PC-3 (cell line): ENCODE data around the gene SLC18B1. TPM values are rescaled to one million over a fixed set of nuclear protein-coding genes. Genes with fewer than 3 reads are reported as not detected.

Experiments used
- ATAC-seq: fragments of 200-7000 bp; cut with Tn5 transposase; 2 replicates; pipeline ENCODE4 v1.9.1; 2020; ENCODE audit warnings: mild to moderate bottlenecking, moderate library complexity
- BruUV-seq: library from RNA; stranded (reverse); fragments of 400-500 nt; replicated peaks from 2 replicates; lab custom pipeline; 2021; lab: Mats Ljungman, UMichigan
- CTCF ChIA-PET: fragments of 300-600 bp; sonication (Branson Sonifier 250); formaldehyde crosslinking; loops from one replicate; lab custom pipeline; 2022; ENCODE audit warnings: antibody characterized with exemption; lab: Charles Lee
- POLR2A ChIA-PET: fragments of 300-600 bp; sonication (Branson Sonifier 250); formaldehyde crosslinking; loops from one replicate; lab custom pipeline; 2022; ENCODE audit warnings: antibody characterized with exemption; ENCODE audit not compliant: unreplicated experiment; lab: Charles Lee
- DNase-seq: peaks from one replicate; pipeline ENCODE4 v3.0.0-alpha.2; 2015
- H2AFZ ChIP-seq: fragments of 300-600 bp; sonication (generic); 2 replicates; pipeline ENCODE4 v1.6.0; 2016; ENCODE audit warnings: antibody characterized with exemption, low read length
- H3F3A ChIP-seq: fragments of 300-600 bp; sonication (generic); one replicate; pipeline ENCODE4 v1.6.0; 2017; ENCODE audit warnings: antibody characterized with exemption, low read length, control low read depth, mild to moderate bottlenecking; ENCODE audit not compliant: unreplicated experiment
- H3K27ac ChIP-seq: fragments of 300-600 bp; sonication (generic); 2 replicates; pipeline ENCODE4 v1.5.1; 2016; ENCODE audit warnings: mild to moderate bottlenecking, low read length
- H3K27me3 ChIP-seq: fragments of 300-600 bp; sonication (generic); 2 replicates; pipeline ENCODE4 v1.6.1; 2016; ENCODE audit warnings: low read length, mixed read lengths
- H3K36me3 ChIP-seq: fragments of 300-600 bp; sonication (generic); 2 replicates; pipeline ENCODE4 v1.6.1; 2016; ENCODE audit warnings: low read depth, mixed run types, low read length, mixed read lengths
- H3K4me1 ChIP-seq: fragments of 300-600 bp; sonication (generic); 2 replicates; pipeline ENCODE4 v1.5.1; 2016; ENCODE audit warnings: low read length; ENCODE audit not compliant: insufficient read depth
- H3K4me2 ChIP-seq: fragments of 300-600 bp; sonication (generic); 2 replicates; pipeline ENCODE4 v1.6.0; 2016; ENCODE audit warnings: low read length
- H3K4me3 ChIP-seq: fragments of 300-600 bp; sonication (generic); 2 replicates; pipeline ENCODE4 v1.5.1; 2016; ENCODE audit warnings: mild to moderate bottlenecking, low read length, mixed read lengths
- H3K79me2 ChIP-seq: fragments of 300-600 bp; sonication (generic); 2 replicates; pipeline ENCODE4 v1.6.1; 2017; ENCODE audit warnings: low read length, mixed read lengths
- H3K9ac ChIP-seq: fragments of 300-600 bp; sonication (generic); 2 replicates; pipeline ENCODE4 v1.6.0; 2016; ENCODE audit warnings: mild to moderate bottlenecking, low read length
- H3K9me2 ChIP-seq: fragments of 300-600 bp; sonication (generic); replicated peaks from 2 replicates; pipeline ENCODE4 v1.6.1; 2016; ENCODE audit warnings: mixed run types, low read length, mixed read lengths
- H3K9me3 ChIP-seq: fragments of 300-600 bp; sonication (generic); 2 replicates; pipeline ENCODE4 v1.6.1; 2016; ENCODE audit warnings: low read length, mixed read lengths
- H4K20me1 ChIP-seq: fragments of 300-600 bp; sonication (generic); 2 replicates; pipeline ENCODE4 v1.6.1; 2016; ENCODE audit warnings: low read length, mixed read lengths
- EZH2 ChIP-seq: fragments of 300-600 bp; sonication (generic); IDR thresholded peaks from one replicate; pipeline ENCODE4 v1.6.1; 2017; ENCODE audit warnings: antibody characterized with exemption, mild to moderate bottlenecking, low read length; ENCODE audit not compliant: unreplicated experiment
- EZH2phosphoT487 ChIP-seq: fragments of 300-600 bp; sonication (generic); IDR thresholded peaks from 2 replicates; pipeline ENCODE4 v1.6.1; 2018; ENCODE audit warnings: mild to moderate bottlenecking, antibody characterized with exemption, low read length, borderline replicate concordance
- intact Hi-C: fragments of 100-400 bp; cut with micrococcal nuclease; formaldehyde crosslinking; loops from 2 replicates; pipeline ENCODE4 v1.9.0; 2023
- total RNA-seq: library from RNA; depleted of rRNA; stranded (reverse); fragments of >200 nt; gene quantifications from 2 replicates; pipeline ENCODE4 v1.2.3, GENCODE V29; 2014
- TF ChIP-seq, protein P1 (sequence below): fragments of 300-600 bp; sonication (generic); conservative IDR thresholded peaks from 2 replicates; pipeline ENCODE4 v1.5.1; 2017; ENCODE audit warnings: antibody characterized with exemption, low read depth, mild to moderate bottlenecking, low read length

Gene SLC18B1
- total RNA-seq, 1 experiment from 2014 or later, result 8.4 TPM

DNA sequence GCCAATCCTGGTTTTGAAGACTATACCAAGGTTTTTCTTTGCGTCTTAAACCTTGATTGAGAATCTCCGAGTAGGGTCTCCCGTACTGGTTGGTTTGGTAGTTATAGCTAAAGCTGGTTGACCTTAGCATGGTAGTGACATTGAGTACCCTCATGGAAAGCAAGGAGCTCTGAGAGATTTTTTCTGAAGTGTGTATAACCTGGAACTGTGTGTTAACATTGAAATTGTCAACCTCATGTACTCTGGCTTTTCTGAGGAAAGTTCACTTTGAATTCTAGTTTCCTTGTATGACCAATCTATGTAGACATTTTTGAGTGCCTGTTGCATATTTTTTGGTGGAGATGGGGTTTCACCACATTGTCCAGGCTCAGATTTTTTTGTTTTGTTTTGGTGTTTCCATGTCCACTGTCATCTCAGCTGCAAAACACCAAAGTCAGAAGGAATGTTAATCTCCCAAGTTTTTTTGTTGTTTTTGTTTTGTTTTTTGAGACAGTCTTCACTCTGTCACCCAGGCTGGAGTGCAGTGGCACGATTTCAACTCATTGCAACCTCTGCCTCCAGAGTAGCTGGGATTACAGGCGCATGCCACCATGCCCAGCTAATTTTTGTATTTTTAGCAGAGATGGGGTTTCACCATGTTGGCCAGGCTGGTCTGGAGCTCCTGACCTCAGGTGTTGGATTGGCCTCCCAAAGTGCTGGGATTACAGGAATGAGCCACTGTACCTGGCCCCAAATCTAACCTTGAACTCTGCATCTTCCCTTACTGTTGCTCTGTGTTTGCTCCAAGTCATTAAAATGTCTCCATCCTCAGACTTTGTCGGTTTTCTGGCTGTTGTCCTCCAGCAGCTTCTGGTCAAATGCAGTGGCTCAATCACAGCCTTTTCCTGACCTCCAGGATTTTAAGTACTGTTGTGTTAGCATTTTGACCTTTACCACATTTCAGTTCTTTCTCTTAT lies 20.2 kb upstream of the SLC18B1 start:
- TF ChIP-seq EZH2, result no peak
- TF ChIP-seq, protein P1, sequence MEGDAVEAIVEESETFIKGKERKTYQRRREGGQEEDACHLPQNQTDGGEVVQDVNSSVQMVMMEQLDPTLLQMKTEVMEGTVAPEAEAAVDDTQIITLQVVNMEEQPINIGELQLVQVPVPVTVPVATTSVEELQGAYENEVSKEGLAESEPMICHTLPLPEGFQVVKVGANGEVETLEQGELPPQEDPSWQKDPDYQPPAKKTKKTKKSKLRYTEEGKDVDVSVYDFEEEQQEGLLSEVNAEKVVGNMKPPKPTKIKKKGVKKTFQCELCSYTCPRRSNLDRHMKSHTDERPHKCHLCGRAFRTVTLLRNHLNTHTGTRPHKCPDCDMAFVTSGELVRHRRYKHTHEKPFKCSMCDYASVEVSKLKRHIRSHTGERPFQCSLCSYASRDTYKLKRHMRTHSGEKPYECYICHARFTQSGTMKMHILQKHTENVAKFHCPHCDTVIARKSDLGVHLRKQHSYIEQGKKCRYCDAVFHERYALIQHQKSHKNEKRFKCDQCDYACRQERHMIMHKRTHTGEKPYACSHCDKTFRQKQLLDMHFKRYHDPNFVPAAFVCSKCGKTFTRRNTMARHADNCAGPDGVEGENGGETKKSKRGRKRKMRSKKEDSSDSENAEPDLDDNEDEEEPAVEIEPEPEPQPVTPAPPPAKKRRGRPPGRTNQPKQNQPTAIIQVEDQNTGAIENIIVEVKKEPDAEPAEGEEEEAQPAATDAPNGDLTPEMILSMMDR, result no peak
- TF ChIP-seq EZH2phosphoT487, result no peak
- Histone ChIP-seq H3K9me2 (no peaks in the 10 kb centered on the region), H3K4me1 (peaks cover 16% of the 10 kb centered on the region), H3K9me3 (no peaks in the 10 kb centered on the region), H2AFZ (no peak overlapping the region), H3F3A (peaks cover 28% of the 10 kb centered on the region), H3K4me2 (no peak overlapping the region), H3K36me3 (peaks cover 47% of the 10 kb centered on the region), H3K27ac (no peak overlapping the region), H3K79me2 (peaks cover 41% of the 10 kb centered on the region), H4K20me1 (peaks cover 52% of the 10 kb centered on the region), H3K9ac (no peak overlapping the region), H3K4me3 (no peak overlapping the region), H3K27me3 (no peaks in the 10 kb centered on the region)
- intact Hi-C loops, result no loop called here
- POLR2A ChIA-PET, result no interaction called here
- no peak for ATAC-seq
- no peak for DNase-seq
- CTCF ChIA-PET, result no interaction called here
- BruUV-seq, result no TSS peak

DNA sequence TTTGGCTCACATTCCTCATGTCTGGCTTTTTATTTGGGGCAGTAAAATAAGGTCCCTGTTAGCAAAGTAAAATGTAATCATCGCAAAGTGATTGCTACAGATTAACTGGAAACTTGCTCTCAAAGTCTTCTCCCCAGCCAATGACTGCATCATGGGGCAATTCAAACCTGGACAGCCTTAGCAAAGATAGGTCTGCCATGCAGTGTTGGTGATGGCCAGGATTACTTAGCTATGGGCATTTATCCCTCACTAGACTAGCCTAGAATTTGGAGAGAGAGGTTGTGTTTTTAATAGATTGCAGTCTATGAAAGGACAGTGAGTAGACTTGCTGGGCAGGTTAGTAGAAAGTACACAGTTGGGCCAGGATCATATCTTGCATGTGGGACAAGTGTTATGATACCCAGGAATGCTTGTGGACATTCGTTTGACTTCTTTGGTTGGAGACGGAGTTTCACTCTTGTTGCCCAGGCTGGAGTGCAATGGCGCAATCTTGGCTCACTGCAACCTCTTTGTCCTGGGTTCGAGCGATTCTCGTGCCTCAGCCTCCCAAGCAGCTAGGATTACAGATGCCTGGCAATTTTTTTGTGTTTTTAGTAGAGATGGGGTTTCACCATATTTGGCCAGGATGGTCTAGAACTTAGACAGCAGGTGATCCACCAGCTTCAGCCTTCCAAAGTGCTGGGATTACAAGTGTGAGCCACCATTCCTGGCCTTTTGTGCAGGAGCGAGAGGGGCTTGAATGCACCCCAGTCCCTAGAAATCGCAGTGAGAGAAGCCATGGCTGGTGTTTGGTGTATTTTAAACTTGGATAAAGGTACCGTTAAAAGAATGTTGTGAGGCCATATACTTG lies 19.3 kb upstream of the SLC18B1 start:
- Histone ChIP-seq H4K20me1 (peaks cover 52% of the 10 kb centered on the region), H3K4me3 (peak overlapping the region; percentile 92; the same call in 1 of the 2 replicates), H3K9ac (no peak overlapping the region), H2AFZ (no peak overlapping the region), H3K4me2 (peak overlapping the region; percentile 89; the same call in 1 of the 2 replicates), H3K9me3 (no peaks in the 10 kb centered on the region), H3K27ac (no peak overlapping the region), H3K36me3 (peaks cover 47% of the 10 kb centered on the region), H3K79me2 (peaks cover 47% of the 10 kb centered on the region), H3K4me1 (peaks cover 16% of the 10 kb centered on the region), H3K9me2 (no peaks in the 10 kb centered on the region), H3K27me3 (no peaks in the 10 kb centered on the region), H3F3A (peaks cover 28% of the 10 kb centered on the region)
- intact Hi-C loops, result no loop called here
- no TSS peak for BruUV-seq
- ATAC-seq (no peak), DNase-seq (no peak)
- POLR2A ChIA-PET, result no interaction called here
- TF ChIP-seq EZH2 (no peak), EZH2phosphoT487 (no peak)
- TF ChIP-seq, protein P1, result no peak
- CTCF ChIA-PET, result no interaction called here
